GM19455 (cell line): Measurements from ENCODE around the gene LMX1B.

Experiments
- ATAC-seq: cut with Tn5 transposase; IDR thresholded peaks from one replicate; pipeline ENCODE4 v1.9.1; 2021; ENCODE audit not compliant: unreplicated experiment

Gene LMX1B

GRCh38 chr9:126674365-126675146, 60.8 kb downstream of the LMX1B start:
- no peak for ATAC-seq

GRCh38 chr9:126675147-126675467, 61.4 kb downstream of the LMX1B start:
- no peak for ATAC-seq

- ATAC-seq, result no peak
These were observed 62.5 kb downstream of the LMX1B start for GRCh38 chr9:126676102-126676684.

GRCh38 chr9:126676685-126677143, 63.0 kb downstream of the LMX1B start:
- ATAC-seq, result no peak

GRCh38 chr9:126677188-126678084, 63.7 kb downstream of the LMX1B start:
- no peak for ATAC-seq

DNA sequence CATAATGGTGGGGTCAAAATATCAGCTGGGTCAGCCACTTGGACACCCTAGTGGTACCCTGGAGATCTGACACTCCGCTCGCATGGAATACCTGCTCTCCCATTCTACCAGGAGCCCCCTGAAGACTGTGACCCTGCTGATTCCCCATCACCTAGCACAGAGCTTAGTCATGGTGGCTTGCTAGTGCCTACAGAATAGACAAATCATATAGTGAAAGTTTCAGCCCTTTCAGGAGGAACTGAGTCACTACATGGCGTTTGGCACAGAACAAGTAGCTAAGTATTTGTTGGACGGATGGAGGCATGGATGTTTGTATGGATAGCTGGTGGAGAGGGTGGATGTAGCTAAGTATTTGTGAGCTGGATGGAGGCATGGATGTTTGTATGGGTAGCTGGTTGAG, 65.3 kb downstream of the LMX1B start:
- ATAC-seq, result no peak

- ATAC-seq, result no peak
These were observed 67.6 kb downstream of the LMX1B start for GRCh38 chr9:126681336-126681735.

DNA sequence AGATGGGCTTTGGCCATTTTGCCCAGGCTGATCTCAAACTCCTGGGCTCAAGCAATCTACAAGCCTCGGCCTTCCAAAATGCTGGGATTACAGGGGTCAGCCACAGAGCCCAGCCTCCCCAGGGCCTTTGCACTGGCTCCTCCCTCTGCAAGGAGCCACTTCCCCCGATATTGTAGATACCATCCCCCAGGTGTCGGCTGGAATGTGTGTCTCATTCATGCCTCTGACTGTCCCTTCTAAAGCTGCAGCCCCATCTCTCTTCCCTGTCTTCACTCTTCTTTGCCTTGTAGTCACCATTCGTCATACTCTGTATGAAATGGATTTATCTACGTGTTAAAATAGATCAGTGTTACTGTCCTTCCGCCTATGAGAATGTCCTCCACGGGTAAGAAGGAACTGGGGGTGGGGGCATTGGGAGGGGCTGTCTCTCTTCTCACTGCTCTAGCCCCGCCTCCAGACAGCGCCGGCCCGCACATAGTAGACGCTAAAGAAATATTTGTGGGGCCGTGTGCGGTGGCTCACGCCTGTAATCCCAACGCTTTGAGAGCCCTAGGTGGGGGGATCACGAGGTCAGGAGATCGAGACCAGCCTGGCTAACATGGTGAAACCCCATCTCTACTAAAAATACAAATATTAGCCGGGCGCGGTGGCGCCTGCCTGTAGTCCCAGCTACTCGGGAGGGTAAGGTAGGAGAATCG, 68.5 kb downstream of the LMX1B start:
- no peak for ATAC-seq

GRCh38 chr9:126682928-126683697, 69.4 kb downstream of the LMX1B start:
- no peak for ATAC-seq

DNA sequence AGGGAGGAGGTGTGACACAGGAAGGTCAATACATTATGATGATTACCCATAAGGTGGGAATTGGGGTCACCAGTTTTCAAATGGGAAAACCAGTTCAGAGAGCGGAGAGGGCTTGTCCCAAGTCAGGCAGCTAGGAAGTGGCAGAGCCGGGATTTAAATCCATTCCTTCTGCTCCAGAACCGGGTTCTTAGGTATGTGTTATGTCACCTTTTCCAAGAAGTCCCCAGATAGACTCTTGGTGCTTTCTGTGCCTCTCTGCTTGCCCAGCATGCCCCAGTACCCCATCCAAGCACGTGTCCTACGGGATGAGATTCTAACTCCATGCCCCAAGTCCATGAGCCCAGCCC, 69.9 kb downstream of the LMX1B start:
- ATAC-seq, result no peak

GRCh38 chr9:126684345-126684744, 70.6 kb downstream of the LMX1B start:
- ATAC-seq, result no peak

GRCh38 chr9:126684965-126685465, 71.3 kb downstream of the LMX1B start:
- ATAC-seq, result no peak

GRCh38 chr9:126687930-126688461, 74.3 kb downstream of the LMX1B start:
- ATAC-seq, result no peak

GRCh38 chr9:126688617-126689016, 74.9 kb downstream of the LMX1B start:
- no peak for ATAC-seq

DNA sequence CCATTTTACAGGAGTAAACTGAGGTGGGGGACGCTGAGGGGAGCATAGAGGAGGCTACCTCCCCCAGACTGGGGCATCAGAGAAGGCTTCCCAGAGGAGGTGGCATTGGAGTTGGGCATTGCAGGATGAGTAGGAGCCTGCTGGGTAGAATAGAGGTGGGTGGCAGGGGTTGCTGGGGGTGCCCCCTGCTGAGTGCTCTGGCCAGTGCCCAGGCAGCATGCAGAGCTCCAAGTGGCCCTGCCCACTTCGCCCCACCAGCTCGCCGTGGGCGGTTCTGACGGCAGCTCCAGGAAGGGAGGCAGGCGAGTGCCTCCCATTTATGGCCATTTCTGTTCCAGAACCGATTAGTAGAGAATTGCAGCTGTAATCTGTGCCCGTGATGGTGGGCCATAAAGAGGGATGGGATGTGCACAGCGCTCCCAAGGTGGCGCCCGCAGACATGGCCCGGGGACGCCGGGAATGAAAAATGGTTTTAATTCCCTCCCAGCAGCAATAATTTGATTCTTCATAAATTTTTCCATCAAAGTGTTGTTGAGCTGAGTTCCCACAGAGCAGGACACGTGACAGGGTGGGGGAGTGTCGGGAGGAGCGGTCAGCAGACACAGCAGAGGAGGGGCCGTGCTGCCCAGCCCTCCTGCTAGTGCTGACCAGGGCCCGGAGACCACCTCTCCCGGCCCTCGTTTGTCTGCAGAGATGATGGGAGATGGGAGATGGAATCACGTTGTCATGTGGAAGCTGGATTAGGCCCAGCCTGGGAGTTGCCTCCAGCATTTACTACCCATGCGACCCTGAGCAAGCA, 75.5 kb downstream of the LMX1B start:
- ATAC-seq, result no peak

- ATAC-seq, result no peak
These were observed 76.8 kb downstream of the LMX1B start for GRCh38 chr9:126690431-126691051.

GRCh38 chr9:126692041-126692758, 78.5 kb downstream of the LMX1B start:
- no peak for ATAC-seq

DNA sequence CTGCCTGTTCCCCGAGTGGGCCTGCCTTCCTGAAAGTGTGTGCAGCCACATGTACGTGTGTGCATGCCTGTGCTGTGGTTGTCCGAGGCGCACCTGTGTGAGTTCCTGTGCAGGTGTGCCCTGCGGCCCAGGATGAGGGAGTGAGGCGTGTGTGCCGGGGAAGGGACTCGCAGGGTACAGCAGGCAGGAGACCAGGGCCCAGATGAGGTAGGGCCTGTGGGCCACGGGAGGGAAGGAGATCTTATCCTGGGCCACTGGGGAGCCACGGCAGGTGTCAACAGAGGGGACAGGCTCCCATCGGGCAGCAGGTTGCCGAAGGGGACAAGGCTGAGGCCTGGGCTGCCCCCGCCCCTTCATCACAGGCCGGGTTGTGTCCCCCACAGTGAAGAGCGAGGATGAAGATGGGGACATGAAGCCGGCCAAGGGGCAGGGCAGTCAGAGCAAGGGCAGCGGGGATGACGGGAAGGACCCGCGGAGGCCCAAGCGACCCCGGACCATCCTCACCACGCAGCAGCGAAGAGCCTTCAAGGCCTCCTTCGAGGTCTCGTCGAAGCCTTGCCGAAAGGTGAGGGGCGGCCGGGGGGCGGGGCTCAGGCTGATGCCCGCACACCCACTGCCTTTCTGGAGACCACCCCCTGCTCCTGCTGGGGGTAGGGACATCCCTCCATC, 79.2 kb downstream of the LMX1B start:
- ATAC-seq, result no peak
